ENCODE measurements around the gene CPNE5. TPM values are rescaled to one million over a fixed set of nuclear protein-coding genes. Genes with fewer than 3 reads are reported as not detected.

Gene CPNE5
- polyA plus RNA-seq, 1 of the 3 experiments (the other 2 are of a cell fraction), result 0.30 TPM

GRCh38 chr6:36839749-36840431 is 646 bp upstream of the CPNE5 start:
- Histone ChIP-seq H3K9ac (no peak overlapping the region; the same call in 1 of the 2 replicates), H3K79me2 (ENCODE audit: insufficient read depth) (no peaks in the 10 kb centered on the region), H2AFZ (ENCODE audit: low read depth) (peak overlapping the region; percentile 70; the same call in 1 of the 2 replicates), H3K9me2 (no peaks in the 10 kb centered on the region), H3K36me3 (replicated peaks in 1 of 2; ENCODE audit: control insufficient read depth in 1 of 2, insufficient read depth in 2 of 2, low read length in 1 of 2) (no peaks in the 10 kb centered on the region), H3K9me3 (no peaks in the 10 kb centered on the region), H3K4me3 (ENCODE audit: low read depth in 2 of 2, low read length in 1 of 2) (peak overlapping the region; percentile 55 to 62), H3K4me2 (peak overlapping the region; percentile 84), H3F3A (replicated peaks; ENCODE audit: insufficient read depth) (peaks cover 4% of the 10 kb centered on the region), H3K4me1 (ENCODE audit: control insufficient read depth in 1 of 2, insufficient read depth in 2 of 2, low read depth in 1 of 2, low read length in 1 of 2) (peaks cover 0 to 18% of the 10 kb centered on the region in 2 experiments; a peak in 1 of 4 replicates), H3K27me3 (ENCODE audit: insufficient read depth) (peaks cover 12% of the 10 kb centered on the region), H3K27ac (ENCODE audit: low read depth in 2 of 2, low read length in 1 of 2) (no peak overlapping the region), H4K20me1 (ENCODE audit: insufficient read depth) (no peaks in the 10 kb centered on the region)
- DNase-seq, result peak; percentile 87
- 15% methylated on average over 15 of the region's 70 CpGs for WGBS (ENCODE audit: low lambda C conversion rate)
- TF ChIP-seq CTCF (IDR thresholded peaks at IDR 0.05) (peak; percentile 43), USF1 (IDR thresholded peaks at IDR 0.05; ENCODE audit: borderline replicate concordance, low read depth) (no peak)
- ChIA-PET POLR2A (no interaction called here), CTCF (interaction anchor here (1.0 to 3.9 kb wide), 2 partner anchors 12 to 73 kb away, joined by 4 to 19 read pairs; no protein-coding TSS in a partner anchor)

- H3K36me3 ChIP-seq (replicated peaks in 1 of 2; ENCODE audit: control insufficient read depth in 1 of 2, insufficient read depth in 2 of 2, low read length in 1 of 2), result no peaks in the 10 kb centered on the region
- H3K9ac ChIP-seq, result no peak overlapping the region
- 98% methylated on average over 4 of the region's 6 CpGs for WGBS (ENCODE audit: low lambda C conversion rate)
- no peak overlapping the region for H3K4me2 ChIP-seq
- H3K9me3 ChIP-seq, result no peaks in the 10 kb centered on the region
- ChIA-PET CTCF (interaction anchor here (0.9 to 2.5 kb wide), 5 partner anchors 14 to 373 kb away, joined by 3 to 10 read pairs (median 4); no protein-coding TSS in a partner anchor), POLR2A (no interaction called here)
- H3F3A ChIP-seq (replicated peaks; ENCODE audit: insufficient read depth), result peaks cover 4% of the 10 kb centered on the region
- H3K27me3 ChIP-seq (ENCODE audit: insufficient read depth), result peaks cover 12% of the 10 kb centered on the region
- H2AFZ ChIP-seq (ENCODE audit: low read depth), result no peak overlapping the region
- H4K20me1 ChIP-seq (ENCODE audit: insufficient read depth), result no peaks in the 10 kb centered on the region
- no peak overlapping the region for H3K27ac ChIP-seq (ENCODE audit: low read depth in 2 of 2, low read length in 1 of 2)
- TF ChIP-seq SMC3 (IDR thresholded peaks at IDR 0.05; ENCODE audit: low read depth, low read length), result no peak
- no peak for TF ChIP-seq ELF1 (IDR thresholded peaks at IDR 0.05)
- no peak for TF ChIP-seq GABPA (IDR thresholded peaks at IDR 0.05; ENCODE audit: low read depth)
- TF ChIP-seq YY1 (IDR thresholded peaks at IDR 0.05; ENCODE audit: low read depth), result no peak
- TF ChIP-seq REST (IDR thresholded peaks at IDR 0.05; ENCODE audit: low read depth, low read length), result no peak
- no peak for TF ChIP-seq TCF12 (IDR thresholded peaks at IDR 0.05)
- TF ChIP-seq MEF2A (IDR thresholded peaks at IDR 0.05; ENCODE audit: borderline replicate concordance, low read depth), result no peak
- TF ChIP-seq RCOR1 (IDR thresholded peaks at IDR 0.05; ENCODE audit: low read length), result no peak
- no peak for TF ChIP-seq NRF1 (IDR thresholded peaks at IDR 0.05; ENCODE audit: low read depth, low read length)
- no peak for TF ChIP-seq CHD2 (IDR thresholded peaks at IDR 0.05; ENCODE audit: low read length, partially characterized antibody)
- no peak for TF ChIP-seq ZBTB33 (IDR thresholded peaks at IDR 0.05; ENCODE audit: borderline replicate concordance, low read depth)
- no peak for TF ChIP-seq IRF3 (IDR thresholded peaks at IDR 0.05; ENCODE audit: low read depth, low read length)
- peaks cover 0 to 4% of the 10 kb centered on the region in 2 experiments; a peak in 1 of 4 replicates for H3K4me1 ChIP-seq (ENCODE audit: control insufficient read depth in 1 of 2, insufficient read depth in 2 of 2, low read depth in 1 of 2, low read length in 1 of 2)
- no peak for DNase-seq
- no peaks in the 10 kb centered on the region for H3K9me2 ChIP-seq
- no peaks in the 10 kb centered on the region for H3K79me2 ChIP-seq (ENCODE audit: insufficient read depth)
- no peak overlapping the region for H3K4me3 ChIP-seq (ENCODE audit: low read depth in 2 of 2, low read length in 1 of 2)
These were observed 1.6 kb downstream of the CPNE5 start for GRCh38 chr6:36837686-36838085.
